Trophoblast cell (in vitro differentiated cells and primary cell): ENCODE data around the gene L3MBTL1.
"Not testable (repeated sequence)": the region's sequence is repeated elsewhere in the genome, so short reads cannot be mapped to it uniquely, and the experiment has no call there.

Source experiments
- DNase-seq, 2 donors: peaks; one replicate each; pipeline ENCODE4 v3.0.0-alpha.2; 2016
- H2AFZ ChIP-seq: 2 replicates; pipeline ENCODE4 v1.6.1; 2013; ENCODE audit warnings: low read length, moderate library complexity, mild to moderate bottlenecking; ENCODE audit not compliant: insufficient read depth, poor library complexity
- H2AK5ac ChIP-seq: 2 replicates; pipeline ENCODE4 v1.6.1; 2013; ENCODE audit warnings: mild to moderate bottlenecking, low read length
- H2BK120ac ChIP-seq: 2 replicates; pipeline ENCODE4 v1.6.1; 2013; ENCODE audit warnings: low read length, mild to moderate bottlenecking, moderate library complexity; ENCODE audit not compliant: insufficient read depth, poor library complexity
- H2BK12ac ChIP-seq: 2 replicates; pipeline ENCODE4 v1.6.1; 2013; ENCODE audit warnings: mild to moderate bottlenecking, low read length, moderate library complexity
- H2BK5ac ChIP-seq: 2 replicates; pipeline ENCODE4 v1.6.1; 2013; ENCODE audit warnings: low read length, low read depth, moderate library complexity, mild to moderate bottlenecking; ENCODE audit not compliant: poor library complexity
- H3K14ac ChIP-seq: 2 replicates; pipeline ENCODE4 v1.6.1; 2013; ENCODE audit warnings: mild to moderate bottlenecking, low read length
- H3K18ac ChIP-seq: 2 replicates; pipeline ENCODE4 v1.6.1; 2013; ENCODE audit warnings: mild to moderate bottlenecking, low read length
- H3K23ac ChIP-seq: 2 replicates; pipeline ENCODE4 v1.6.1; 2013; ENCODE audit warnings: low read length
- H3K27ac ChIP-seq: 2 replicates; pipeline ENCODE4 v1.5.1; 2013; ENCODE audit warnings: low read depth, mild to moderate bottlenecking, inconsistent platforms, low read length, moderate library complexity
- H3K27me3 ChIP-seq: 2 replicates; pipeline ENCODE4 v1.6.1; 2013; ENCODE audit warnings: inconsistent platforms, mild to moderate bottlenecking, low read length, moderate library complexity; ENCODE audit not compliant: insufficient read depth
- H3K36me3 ChIP-seq, 2 experiments: 1 replicate in 1 of 2; 2 replicates in 1 of 2; pipeline ENCODE4 v1.6.1; 2013; ENCODE audit warnings: low read length in 2 of 2, mild to moderate bottlenecking in 2 of 2, moderate library complexity in 1 of 2; ENCODE audit not compliant: insufficient read depth in 2 of 2, control insufficient read depth in 1 of 2
- H3K4ac ChIP-seq: 2 replicates; pipeline ENCODE4 v1.6.1; 2013; ENCODE audit warnings: low read depth, mild to moderate bottlenecking, low read length, moderate library complexity
- H3K4me1 ChIP-seq, 2 experiments: 1 replicate in 1 of 2; 2 replicates in 1 of 2; pipeline ENCODE4 v1.6.1; 2013; ENCODE audit warnings: low read length in 2 of 2, mild to moderate bottlenecking in 2 of 2, moderate library complexity in 1 of 2; ENCODE audit not compliant: insufficient read depth in 2 of 2, control insufficient read depth in 1 of 2
- H3K4me2 ChIP-seq: 2 replicates; pipeline ENCODE4 v1.6.1; 2013; ENCODE audit warnings: inconsistent platforms, mild to moderate bottlenecking, low read length, moderate library complexity
- H3K4me3 ChIP-seq: 2 replicates; pipeline ENCODE4 v1.5.1; 2013; ENCODE audit warnings: mild to moderate bottlenecking, low read depth, low read length, inconsistent platforms
- H3K79me1 ChIP-seq: one replicate; pipeline ENCODE4 v1.6.1; 2013; ENCODE audit warnings: low read length
- H3K79me2 ChIP-seq: 2 replicates; pipeline ENCODE4 v1.6.1; 2013; ENCODE audit warnings: low read length, mild to moderate bottlenecking; ENCODE audit not compliant: control insufficient read depth, insufficient read depth, poor library complexity
- H3K9ac ChIP-seq: 2 replicates; pipeline ENCODE4 v1.6.1; 2013; ENCODE audit warnings: mild to moderate bottlenecking, low read length
- H3K9me3 ChIP-seq: 2 replicates; pipeline ENCODE4 v1.6.1; 2013; ENCODE audit warnings: low read depth, mild to moderate bottlenecking, control low read depth, inconsistent platforms, low read length; ENCODE audit not compliant: insufficient read depth
- H4K12ac ChIP-seq: 2 replicates; pipeline ENCODE4 v1.6.1; 2013; ENCODE audit warnings: low read depth, mild to moderate bottlenecking, low read length, moderate library complexity
- H4K8ac ChIP-seq: 2 replicates; pipeline ENCODE4 v1.6.1; 2013; ENCODE audit warnings: low read depth, mild to moderate bottlenecking, low read length, moderate library complexity
- H4K91ac ChIP-seq: one replicate; pipeline ENCODE4 v1.6.1; 2013; ENCODE audit warnings: low read depth, mild to moderate bottlenecking, low read length, moderate library complexity
- WGBS: extraction: QIAGEN DNeasy Blood & Tissue Kit; methylation state at CpG from one replicate; pipeline ENCODE4 v1.1.7; 2013; ENCODE audit warnings: missing lambda C conversion rate; ENCODE audit not compliant: insufficient read length, insufficient coverage; ENCODE audit errors: extremely low coverage; 5-methylcytosine and 5-hydroxymethylcytosine counted together

Gene L3MBTL1

DNA sequence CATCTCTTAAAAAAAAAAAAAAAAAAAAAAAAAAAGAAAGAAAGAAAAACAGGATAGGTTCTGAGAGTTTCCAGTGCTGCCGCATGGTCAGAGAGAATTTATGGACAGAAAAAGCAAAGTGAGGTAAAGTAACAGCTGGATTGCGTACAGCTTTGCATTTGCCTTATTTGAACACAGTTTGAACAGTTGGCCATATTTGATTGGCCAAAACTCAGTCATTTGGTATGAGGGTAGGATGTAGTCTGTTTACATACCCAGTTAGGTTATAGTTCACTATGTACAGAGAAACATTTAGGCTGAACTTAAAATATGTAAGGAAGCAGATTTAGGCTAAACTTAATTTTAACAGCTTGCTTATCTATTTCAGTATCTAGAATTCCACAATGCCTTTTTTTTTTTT is 17.5 kb upstream of the L3MBTL1 start:
- WGBS: no CpG with 5 or more reads among the region's 2 CpGs
- Histone ChIP-seq H3K14ac (no peak overlapping the region), H3K4me3 (no peak overlapping the region)

DNA sequence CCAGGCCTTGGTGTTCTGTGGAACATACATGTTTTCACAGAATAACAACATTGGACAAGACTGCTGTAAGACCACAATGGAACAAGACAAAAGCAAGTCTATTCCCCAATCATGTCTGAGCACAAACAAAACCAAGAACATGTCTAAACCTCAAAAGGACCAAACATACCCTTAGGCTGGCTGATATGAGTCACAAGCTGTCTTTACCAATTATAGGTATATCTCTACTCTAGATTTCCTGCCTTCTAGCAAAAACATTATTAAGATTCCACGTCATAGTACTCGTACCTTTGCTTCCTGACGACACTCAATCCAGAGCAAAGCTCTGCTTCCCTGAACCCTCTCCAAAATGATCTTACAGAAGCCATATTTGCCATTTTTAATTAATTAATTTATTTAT is 15.4 kb upstream of the L3MBTL1 start:
- Histone ChIP-seq H4K91ac (no peak overlapping the region), H3K18ac (no peak overlapping the region), H4K12ac (no peak overlapping the region), H2AK5ac (no peak overlapping the region), H3K9ac (no peak overlapping the region), H3K23ac (no peak overlapping the region), H4K8ac (no peak overlapping the region), H3K14ac (no peak overlapping the region), H3K27me3 (no peaks in the 10 kb centered on the region), H2AFZ (no peak overlapping the region), H3K9me3 (peaks cover 2% of the 10 kb centered on the region), H3K36me3 (no peaks in the 10 kb centered on the region), H2BK5ac (no peak overlapping the region), H3K4me1 (peaks cover 0 to 4% of the 10 kb centered on the region in 2 experiments), H3K4me2 (no peak overlapping the region), H3K79me1 (no peaks in the 10 kb centered on the region), H3K79me2 (no peaks in the 10 kb centered on the region), H3K4me3 (no peak overlapping the region), H2BK120ac (peak overlapping the region; percentile 20), H3K4ac (no peak overlapping the region), H2BK12ac (no peak overlapping the region), H3K27ac (no peak overlapping the region)
- peak; percentile 86 to 97 for DNase-seq
- no CpG with 5 or more reads among the region's 3 CpGs for WGBS

More for the DNA sequence above, 17.5 kb upstream of the L3MBTL1 start:
- H2AK5ac ChIP-seq: no peak overlapping the region
- no peak overlapping the region for H2BK5ac ChIP-seq
- no peak overlapping the region for H2BK120ac ChIP-seq
- H3K9ac ChIP-seq: no peak overlapping the region
- no peak overlapping the region for H4K91ac ChIP-seq
- peak; percentile 70 to 92 for DNase-seq
- H3K27ac ChIP-seq: no peak overlapping the region
- H3K4ac ChIP-seq: no peak overlapping the region
- peaks cover 0 to 4% of the 10 kb centered on the region in 2 experiments for H3K4me1 ChIP-seq
- H3K9me3 ChIP-seq: peaks cover 5% of the 10 kb centered on the region
- H4K12ac ChIP-seq: no peak overlapping the region
- no peak overlapping the region for H4K8ac ChIP-seq
- no peak overlapping the region for H2BK12ac ChIP-seq
- no peaks in the 10 kb centered on the region for H3K36me3 ChIP-seq
- H3K4me2 ChIP-seq: no peak overlapping the region
- H3K79me2 ChIP-seq: no peaks in the 10 kb centered on the region
- no peaks in the 10 kb centered on the region for H3K27me3 ChIP-seq
- H3K18ac ChIP-seq: no peak overlapping the region
- H3K79me1 ChIP-seq: no peaks in the 10 kb centered on the region
- H3K23ac ChIP-seq: no peak overlapping the region
- no peak overlapping the region for H2AFZ ChIP-seq

DNA sequence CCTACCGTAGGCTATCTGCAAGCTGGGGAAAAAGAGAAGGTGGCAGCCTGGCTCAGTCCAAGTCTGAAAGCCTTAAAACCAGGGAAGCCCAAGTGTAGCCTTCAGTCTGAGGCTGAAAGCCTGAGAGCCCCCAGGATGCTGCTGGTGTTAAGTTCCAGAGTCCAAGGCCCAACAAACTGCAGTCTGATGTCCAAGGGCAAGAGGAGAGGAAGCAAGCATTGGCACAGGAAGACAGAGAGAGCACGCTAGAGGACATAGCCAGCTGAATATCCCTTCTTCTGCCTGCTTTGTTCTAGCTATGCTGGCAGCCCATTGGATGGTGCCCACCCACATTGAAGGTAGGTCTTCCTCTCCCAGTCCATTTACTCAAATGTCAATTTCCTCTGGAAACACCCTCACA is 12.1 kb upstream of the L3MBTL1 start:
- DNase-seq: no peak
- WGBS: no CpG with 5 or more reads among the region's 2 CpGs
- H3K27me3 ChIP-seq: no peaks in the 10 kb centered on the region

DNA sequence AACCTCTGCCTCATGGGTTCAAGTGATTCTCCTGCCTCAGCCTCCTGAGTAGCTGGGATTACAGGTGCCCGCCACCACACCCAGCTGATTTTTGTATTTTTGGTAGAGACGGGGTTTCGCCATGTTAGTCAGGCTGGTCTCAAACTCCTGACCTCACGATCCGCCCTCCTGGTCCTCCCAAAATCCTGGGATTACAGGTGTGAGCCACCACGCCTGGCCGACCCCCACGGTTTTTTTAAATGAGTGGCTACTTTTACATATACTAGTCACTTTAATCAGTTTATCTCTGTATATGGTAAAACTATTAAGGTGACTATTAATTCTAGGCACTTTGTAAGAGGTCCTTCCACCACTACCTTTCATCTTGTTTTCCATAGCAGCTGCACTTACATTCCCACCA is 5.5 kb upstream of the L3MBTL1 start:
- H3K9ac ChIP-seq, H3K79me2 ChIP-seq, H2BK120ac ChIP-seq, H3K18ac ChIP-seq, H3K27me3 ChIP-seq, H4K8ac ChIP-seq, H2AFZ ChIP-seq, H3K9me3 ChIP-seq, H3K4ac ChIP-seq, H3K27ac ChIP-seq, H3K36me3 ChIP-seq, H3K4me3 ChIP-seq, DNase-seq, H4K12ac ChIP-seq, H3K14ac ChIP-seq, H2BK5ac ChIP-seq, H3K23ac ChIP-seq, H2AK5ac ChIP-seq, H3K4me2 ChIP-seq, H3K4me1 ChIP-seq, H4K91ac ChIP-seq, H2BK12ac ChIP-seq, H3K79me1 ChIP-seq: not testable (repeated sequence)
- no CpG with 5 or more reads among the region's 8 CpGs for WGBS

More for the DNA sequence above, 12.1 kb upstream of the L3MBTL1 start:
- Histone ChIP-seq H2BK12ac (no peak overlapping the region), H3K9me3 (no peaks in the 10 kb centered on the region), H2BK5ac (no peak overlapping the region), H3K36me3 (no peaks in the 10 kb centered on the region), H3K4me1 (peaks cover 0 to 4% of the 10 kb centered on the region in 2 experiments), H3K9ac (no peak overlapping the region), H4K91ac (no peak overlapping the region), H3K4me2 (no peak overlapping the region), H3K4me3 (no peak overlapping the region), H2AFZ (no peak overlapping the region), H3K4ac (no peak overlapping the region), H4K12ac (no peak overlapping the region), H3K18ac (no peak overlapping the region), H4K8ac (no peak overlapping the region), H2BK120ac (no peak overlapping the region), H3K14ac (no peak overlapping the region), H3K79me1 (no peaks in the 10 kb centered on the region), H3K79me2 (no peaks in the 10 kb centered on the region), H3K23ac (no peak overlapping the region), H2AK5ac (no peak overlapping the region), H3K27ac (no peak overlapping the region)
